Myocyte (in vitro differentiated cells): ENCODE data around the gene SIRT3. TPM values are rescaled to one million over a fixed set of nuclear protein-coding genes. Genes with fewer than 3 reads are reported as not detected.

Source experiments
- total RNA-seq: library from RNA; depleted of rRNA; stranded (reverse); fragments of >200 nt; gene quantifications from 2 replicates; pipeline ENCODE4 v1.2.3, GENCODE V29; 2014

Gene SIRT3
- total RNA-seq, 1 donor from 2014 or later, result 9.4 TPM

Other genes with a start within 250 kb of the SIRT3 start
- 0.75 TPM in 1 of 2 replicates, not detected in the other for gene SCGB1C1, start 43.3 kb downstream of the SIRT3 start, total RNA-seq
- gene BET1L, start 28.9 kb downstream of the SIRT3 start, total RNA-seq, result 19.3 and 21.1 TPM in 2 replicates
- gene RIC8A, start 28.6 kb downstream of the SIRT3 start, total RNA-seq, result 139 and 149 TPM in 2 replicates
- gene PSMD13, start 634 bp upstream of the SIRT3 start, total RNA-seq, result 104 and 116 TPM in 2 replicates
- not detected in 2 replicates for gene NLRP6, start 42.1 kb upstream of the SIRT3 start, total RNA-seq
- gene PGGHG, start 52.8 kb upstream of the SIRT3 start, total RNA-seq, result 8.2 and 8.3 TPM in 2 replicates
- gene IFITM5, start 63.2 kb upstream of the SIRT3 start, total RNA-seq, result not detected in 2 replicates
- gene IFITM2, start 71.5 kb upstream of the SIRT3 start, total RNA-seq, result 12.5 and 14.4 TPM in 2 replicates
- 14.3 and 17.3 TPM in 2 replicates for gene IFITM1, start 77.7 kb upstream of the SIRT3 start, total RNA-seq
- gene IFITM3, start 84.5 kb upstream of the SIRT3 start, total RNA-seq, result 33.1 and 57.7 TPM in 2 replicates
- gene B4GALNT4, start 133.2 kb upstream of the SIRT3 start, total RNA-seq, result 0.40 and 1.3 TPM in 2 replicates
- gene PKP3, start 157.9 kb upstream of the SIRT3 start, total RNA-seq, result 1.4 and 8.9 TPM in 2 replicates
- gene SIGIRR, start 178.7 kb upstream of the SIRT3 start, total RNA-seq, result 1.5 and 1.7 TPM in 2 replicates
- gene ANO9, start 205.7 kb upstream of the SIRT3 start, total RNA-seq, result 0.42 and 0.94 TPM in 2 replicates
- gene PTDSS2, start 213.9 kb upstream of the SIRT3 start, total RNA-seq, result 78.1 and 110 TPM in 2 replicates